NCI-H345 treated with DMSO at 0.1 percent for 48 hours (cell line): Measurements from ENCODE around the gene CDIPT.
A peak's percentile ranks its signal among the peaks of the same experiment; 100 is the strongest.

ENCODE experiments used
- DNase-seq: peaks from one replicate; lab custom pipeline; 2025; ENCODE audit not compliant: unreplicated experiment; lab: John Stamatoyannopoulos, UW

The CDIPT gene

GRCh38 chr16:29811896-29812665, 50.9 kb downstream of the CDIPT start, which contains the start of gene PRRT2:
Gene PRRT2, plus strand, starts transcription at chr16:29812193. Its CDS starts 862 bp downstream, at chr16:29813055.
- peak; percentile 37 for DNase-seq

GRCh38 chr16:29811170-29811895, 51.7 kb downstream of the CDIPT start:
- DNase-seq, result peak; percentile 97

- DNase-seq, result no peak
Measured at GRCh38 chr16:29810699-29811169, 52.3 kb downstream of the CDIPT start.

- no peak for DNase-seq
Measured at GRCh38 chr16:29809850-29810698, 53.0 kb downstream of the CDIPT start.

- no peak for DNase-seq
Measured at GRCh38 chr16:29809031-29809747, 53.8 kb downstream of the CDIPT start.
